Activated CD4-positive, alpha-beta T cell treated with anti-CD3 and anti-CD28 coated beads, Interleukin-2, amount 10 ng/mL, durations not matched to agents 24 days and 14 days (primary cell): ENCODE data around the gene NOTCH3. TPM values are rescaled to one million over a fixed set of nuclear protein-coding genes. Genes with fewer than 3 reads are reported as not detected.

Source experiments
- DNase-seq: peaks from one replicate; pipeline ENCODE4 v3.0.0; 2022
- H3K27ac Mint-ChIP-seq: one replicate; pipeline ENCODE4 v1.8.0; 2022; ENCODE audit warnings: mild to moderate bottlenecking, mixed read lengths
- H3K27me3 Mint-ChIP-seq: one replicate; pipeline ENCODE4 v1.8.0; 2022; ENCODE audit warnings: mixed read lengths
- H3K36me3 Mint-ChIP-seq: one replicate; pipeline ENCODE4 v1.8.0; 2022; ENCODE audit warnings: low read depth, mild to moderate bottlenecking, mixed read lengths
- H3K4me1 Mint-ChIP-seq: one replicate; pipeline ENCODE4 v1.8.0; 2021; ENCODE audit warnings: mixed read lengths
- H3K4me3 Mint-ChIP-seq: one replicate; pipeline ENCODE4 v1.8.0; 2022; ENCODE audit warnings: mild to moderate bottlenecking, moderate library complexity, mixed read lengths
- H3K9me3 Mint-ChIP-seq: one replicate; pipeline ENCODE4 v1.8.0; 2021; ENCODE audit warnings: mixed read lengths
- intact Hi-C: fragments of 100-400 bp; cut with micrococcal nuclease; formaldehyde crosslinking; loops from one replicate; pipeline ENCODE4 v1.15.1; 2023
- total RNA-seq: library from RNA; stranded (reverse); gene quantifications from 2 replicates; pipeline ENCODE4 v1.2.3, GENCODE V29; 2022

The NOTCH3 gene
- total RNA-seq, 1 donor from 2014 or later = not detected

DNA sequence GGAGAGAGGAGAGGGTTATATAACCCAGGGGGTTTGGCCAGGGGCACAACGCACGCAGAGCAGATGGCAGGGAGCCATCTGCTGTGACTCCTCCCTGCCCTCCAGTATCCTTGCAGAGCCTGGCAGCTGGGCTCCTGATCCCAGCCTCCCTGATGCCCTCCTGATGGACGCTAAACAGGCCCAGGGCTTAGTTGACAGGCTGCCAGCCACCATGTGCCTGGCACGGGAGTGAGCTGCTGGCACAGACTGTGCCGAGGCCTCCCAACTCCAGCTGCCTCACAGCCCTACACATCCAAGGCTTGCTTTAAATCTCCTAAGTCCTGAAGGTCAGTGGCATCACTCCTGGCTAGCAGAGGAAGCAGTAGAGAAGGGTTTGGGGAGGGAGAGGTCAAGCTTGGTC, 76.9 kb downstream of the NOTCH3 start:
- Mint-ChIP-seq H3K27me3 (no peaks in the 10 kb centered on the region), H3K36me3 (peaks cover 31% of the 10 kb centered on the region), H3K4me1 (peaks cover 21% of the 10 kb centered on the region), H3K4me3 (peak overlapping the region; percentile 92), H3K9me3 (no peaks in the 10 kb centered on the region), H3K27ac (peak overlapping the region; percentile 96)
- DNase-seq = peak; percentile 57
- intact Hi-C loops = loop anchor here (2.0 kb wide), 1 partner anchor 13 kb away; no protein-coding TSS in a partner anchor

DNA sequence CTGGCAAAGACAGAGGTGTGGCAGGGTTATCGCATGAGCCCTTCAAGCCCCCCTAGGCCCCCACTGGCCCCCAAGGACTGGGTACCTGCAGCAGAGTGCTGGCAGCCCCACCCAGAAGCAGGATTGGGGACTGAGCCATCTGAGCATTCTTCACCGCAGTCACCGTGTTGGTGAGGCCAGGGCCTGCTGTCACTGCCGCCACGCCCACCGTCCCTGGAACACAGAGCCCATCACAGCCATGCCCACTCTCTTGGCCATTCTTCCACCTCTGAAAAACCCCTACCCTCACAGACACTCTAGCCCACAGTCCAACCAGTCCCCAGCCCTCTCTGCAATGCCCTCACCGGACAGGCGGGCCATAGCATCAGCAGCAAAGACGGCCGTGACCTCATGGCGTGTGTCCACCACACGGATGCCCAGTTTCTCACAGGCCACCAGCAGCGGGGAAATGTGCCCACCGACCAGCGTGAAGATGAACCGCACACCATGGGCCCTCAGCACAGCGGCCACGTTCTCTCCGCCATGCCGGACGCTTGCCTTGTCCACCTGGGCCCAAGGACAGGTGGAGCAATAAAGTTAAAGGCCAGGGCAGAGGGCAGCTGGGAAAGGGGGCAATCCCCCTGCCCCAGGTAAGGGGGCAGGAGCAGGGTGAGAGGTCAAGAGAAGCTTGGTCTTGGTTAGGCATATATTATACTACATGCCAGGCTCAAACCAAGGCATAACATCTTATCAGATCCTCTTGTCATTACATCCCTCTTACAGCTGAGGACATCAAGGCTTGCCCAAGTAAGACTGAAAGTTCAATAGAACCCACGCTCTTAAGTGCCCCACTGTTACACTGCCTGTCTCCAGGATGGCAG, 77.5 kb downstream of the NOTCH3 start:
- Mint-ChIP-seq H3K4me1 (peaks cover 18% of the 10 kb centered on the region), H3K9me3 (no peaks in the 10 kb centered on the region), H3K4me3 (peak overlapping the region; percentile 92), H3K36me3 (peaks cover 37% of the 10 kb centered on the region), H3K27ac (peak overlapping the region; percentile 96), H3K27me3 (no peaks in the 10 kb centered on the region)
- intact Hi-C loops = no loop called here
- peak; percentile 56 for DNase-seq

DNA sequence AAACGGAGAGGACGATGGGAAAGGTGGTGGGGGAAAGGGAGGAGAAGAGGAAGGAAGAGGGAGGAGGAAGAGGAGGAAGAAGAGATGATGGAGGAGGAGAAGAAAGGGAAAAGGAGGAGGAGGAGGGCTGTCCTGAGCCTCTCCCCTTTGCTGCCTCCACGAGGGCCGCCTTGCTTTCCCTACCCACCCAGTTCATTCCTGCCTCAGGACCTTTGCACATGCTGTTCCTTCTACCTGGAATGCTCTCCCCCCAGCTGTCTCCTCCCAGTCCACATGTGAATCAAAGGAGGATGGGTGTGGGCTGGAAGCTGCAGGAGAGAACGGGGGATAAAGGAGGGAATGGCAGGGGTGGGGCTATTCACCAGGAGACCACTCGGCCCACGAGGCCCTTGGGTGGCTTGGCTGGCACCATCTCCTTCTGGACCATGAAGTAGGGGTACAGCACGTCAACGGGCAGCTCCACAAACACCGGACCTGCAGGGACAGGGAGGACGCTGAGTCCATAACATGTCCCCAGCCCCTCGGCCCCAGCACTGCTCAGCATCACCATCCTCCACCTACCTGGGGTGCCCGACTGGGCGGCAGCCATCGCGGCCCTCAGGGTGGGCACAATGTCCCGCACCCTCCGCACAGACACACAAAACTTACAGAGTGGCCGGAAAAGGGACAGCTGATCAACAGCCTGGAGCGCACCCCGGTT, 78.3 kb downstream of the NOTCH3 start:
- no peaks in the 10 kb centered on the region for H3K9me3 Mint-ChIP-seq
- peaks cover 14% of the 10 kb centered on the region for H3K4me1 Mint-ChIP-seq
- H3K4me3 Mint-ChIP-seq = no peak overlapping the region
- no peak overlapping the region for H3K27ac Mint-ChIP-seq
- H3K36me3 Mint-ChIP-seq = peaks cover 44% of the 10 kb centered on the region
- DNase-seq = no peak
- intact Hi-C loops = no loop called here
- no peaks in the 10 kb centered on the region for H3K27me3 Mint-ChIP-seq

DNA sequence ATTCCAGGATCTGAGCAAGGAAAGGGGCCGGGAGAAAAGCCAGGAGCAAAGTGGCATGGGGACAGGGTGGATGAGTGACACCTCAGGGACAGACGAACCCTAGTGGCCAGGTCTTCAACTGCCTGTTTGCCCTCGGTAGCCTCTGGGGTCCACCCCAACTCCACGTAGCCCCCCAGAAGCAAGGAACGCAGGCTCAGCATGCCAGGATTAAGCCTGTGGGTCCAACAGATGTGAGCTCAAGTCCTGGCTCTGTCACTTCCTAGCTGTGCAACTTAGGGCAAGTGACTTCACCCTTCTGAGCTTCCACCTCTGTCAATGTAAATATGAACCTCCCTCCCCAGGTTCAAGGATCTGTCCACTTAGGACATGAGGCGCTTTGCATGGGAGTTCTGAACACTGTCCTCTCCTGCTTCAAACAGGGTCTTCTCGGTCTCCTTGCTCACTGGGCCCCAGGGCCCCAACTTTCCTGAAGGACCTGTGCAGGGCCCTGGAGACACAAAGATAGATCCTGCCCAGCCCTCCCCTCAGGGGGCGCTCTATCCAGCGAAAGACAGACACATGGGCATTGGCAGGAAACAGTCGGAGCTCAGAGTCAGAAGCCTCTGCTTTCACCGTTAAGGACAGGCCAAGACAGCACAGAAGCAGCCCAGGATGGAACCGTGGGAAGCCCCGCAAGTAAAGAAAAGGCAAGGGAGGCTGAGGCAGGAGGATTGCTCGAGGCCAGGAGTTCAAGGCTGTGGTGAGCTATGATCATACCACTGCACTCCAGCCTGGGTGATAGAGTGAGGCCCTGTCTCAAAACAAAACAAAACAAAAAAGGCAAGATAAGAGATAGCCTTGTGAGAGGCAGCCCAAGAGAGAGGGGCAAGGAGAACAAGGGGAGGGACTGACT, 80.4 kb downstream of the NOTCH3 start:
- Mint-ChIP-seq H3K36me3 (peaks cover 54% of the 10 kb centered on the region), H3K4me3 (no peak overlapping the region), H3K27me3 (no peaks in the 10 kb centered on the region), H3K9me3 (no peaks in the 10 kb centered on the region), H3K4me1 (peaks cover 11% of the 10 kb centered on the region), H3K27ac (no peak overlapping the region)
- peak; percentile 55 for DNase-seq
- intact Hi-C loops = no loop called here

DNA sequence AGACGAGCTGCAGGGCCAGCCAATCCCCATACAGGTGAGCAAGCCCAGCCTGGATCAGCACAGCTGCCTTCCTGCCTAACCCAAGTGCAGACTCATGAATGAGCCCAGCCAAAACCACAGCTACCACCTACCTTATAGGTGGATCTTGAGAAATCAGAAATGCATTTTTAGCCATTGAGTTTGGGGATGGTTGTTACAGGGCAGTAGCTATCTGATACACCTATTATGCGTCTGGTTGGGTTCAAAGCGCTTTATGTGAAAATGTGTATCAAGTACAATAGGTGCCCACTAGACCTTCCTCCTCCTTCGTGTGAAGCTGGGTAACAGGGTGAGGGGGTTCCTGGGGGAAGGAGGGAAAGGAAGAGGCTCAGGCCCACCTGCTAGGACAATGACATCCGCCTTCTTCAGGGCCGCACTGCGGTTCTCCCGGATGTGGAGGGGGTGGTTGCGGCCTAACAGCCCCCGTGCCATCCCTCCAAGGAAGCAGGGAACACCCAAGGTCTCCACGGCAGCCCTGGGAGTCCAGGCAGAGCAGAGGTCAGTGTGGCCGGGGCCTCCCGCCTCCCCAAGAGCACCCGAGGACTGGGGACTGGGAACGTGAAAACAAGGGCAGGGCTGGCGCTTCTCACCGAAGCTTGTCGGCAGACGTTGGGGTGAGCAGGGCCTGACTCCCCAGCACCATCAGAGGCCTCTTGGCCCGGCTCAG, 81.9 kb downstream of the NOTCH3 start:
- no peak overlapping the region for H3K27ac Mint-ChIP-seq
- H3K9me3 Mint-ChIP-seq = no peaks in the 10 kb centered on the region
- peaks cover 4% of the 10 kb centered on the region for H3K4me1 Mint-ChIP-seq
- peaks cover 52% of the 10 kb centered on the region for H3K36me3 Mint-ChIP-seq
- intact Hi-C loops = no loop called here
- H3K27me3 Mint-ChIP-seq = no peaks in the 10 kb centered on the region
- no peak for DNase-seq
- no peak overlapping the region for H3K4me3 Mint-ChIP-seq

DNA sequence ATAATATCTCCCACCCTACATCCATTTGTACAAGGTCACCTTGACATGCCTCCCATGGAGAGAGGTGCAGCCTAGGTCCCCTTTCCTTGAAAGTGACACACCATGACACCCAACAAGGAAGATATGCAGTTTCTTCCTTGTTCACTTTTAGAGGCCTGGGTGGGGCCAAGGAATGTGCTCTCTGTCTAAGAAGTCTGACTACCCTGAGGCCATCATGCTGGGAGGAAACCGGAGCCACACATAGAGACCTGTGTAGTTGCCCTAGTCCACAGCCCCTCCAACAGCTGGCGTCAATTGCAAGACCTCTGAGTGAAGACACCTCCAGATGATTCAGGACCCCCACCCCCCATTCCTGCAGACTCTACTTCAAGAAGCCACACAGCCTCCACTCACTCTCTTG, 82.5 kb downstream of the NOTCH3 start:
- H3K4me1 Mint-ChIP-seq = no peaks in the 10 kb centered on the region
- intact Hi-C loops = no loop called here
- H3K27ac Mint-ChIP-seq = no peak overlapping the region
- H3K9me3 Mint-ChIP-seq = no peaks in the 10 kb centered on the region
- no peak overlapping the region for H3K4me3 Mint-ChIP-seq
- peaks cover 52% of the 10 kb centered on the region for H3K36me3 Mint-ChIP-seq
- no peak for DNase-seq
- no peaks in the 10 kb centered on the region for H3K27me3 Mint-ChIP-seq

DNA sequence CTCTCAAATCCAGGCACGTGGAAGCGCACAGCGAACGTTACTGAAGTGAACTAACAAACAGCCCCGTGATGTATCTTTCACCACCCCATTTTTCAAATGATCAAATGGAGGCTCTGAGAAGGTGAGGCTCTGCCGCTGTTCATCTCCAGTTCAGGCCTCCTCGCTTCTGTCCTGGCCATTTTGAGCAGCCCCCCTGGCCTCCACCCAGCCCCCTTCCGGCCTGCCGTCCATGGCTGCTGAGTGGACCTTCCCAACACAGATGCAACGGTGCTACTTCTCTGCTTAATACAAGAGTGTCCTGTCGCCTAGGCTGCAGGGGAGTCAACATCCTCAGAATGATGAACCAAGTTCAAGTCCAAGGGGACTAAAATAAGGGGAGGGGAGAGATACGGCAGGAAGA, 83.9 kb downstream of the NOTCH3 start:
- Mint-ChIP-seq H3K4me3 (no peak overlapping the region), H3K9me3 (no peaks in the 10 kb centered on the region), H3K4me1 (no peaks in the 10 kb centered on the region), H3K36me3 (peaks cover 47% of the 10 kb centered on the region), H3K27me3 (no peaks in the 10 kb centered on the region), H3K27ac (no peak overlapping the region)
- DNase-seq = no peak
- intact Hi-C loops = no loop called here

DNA sequence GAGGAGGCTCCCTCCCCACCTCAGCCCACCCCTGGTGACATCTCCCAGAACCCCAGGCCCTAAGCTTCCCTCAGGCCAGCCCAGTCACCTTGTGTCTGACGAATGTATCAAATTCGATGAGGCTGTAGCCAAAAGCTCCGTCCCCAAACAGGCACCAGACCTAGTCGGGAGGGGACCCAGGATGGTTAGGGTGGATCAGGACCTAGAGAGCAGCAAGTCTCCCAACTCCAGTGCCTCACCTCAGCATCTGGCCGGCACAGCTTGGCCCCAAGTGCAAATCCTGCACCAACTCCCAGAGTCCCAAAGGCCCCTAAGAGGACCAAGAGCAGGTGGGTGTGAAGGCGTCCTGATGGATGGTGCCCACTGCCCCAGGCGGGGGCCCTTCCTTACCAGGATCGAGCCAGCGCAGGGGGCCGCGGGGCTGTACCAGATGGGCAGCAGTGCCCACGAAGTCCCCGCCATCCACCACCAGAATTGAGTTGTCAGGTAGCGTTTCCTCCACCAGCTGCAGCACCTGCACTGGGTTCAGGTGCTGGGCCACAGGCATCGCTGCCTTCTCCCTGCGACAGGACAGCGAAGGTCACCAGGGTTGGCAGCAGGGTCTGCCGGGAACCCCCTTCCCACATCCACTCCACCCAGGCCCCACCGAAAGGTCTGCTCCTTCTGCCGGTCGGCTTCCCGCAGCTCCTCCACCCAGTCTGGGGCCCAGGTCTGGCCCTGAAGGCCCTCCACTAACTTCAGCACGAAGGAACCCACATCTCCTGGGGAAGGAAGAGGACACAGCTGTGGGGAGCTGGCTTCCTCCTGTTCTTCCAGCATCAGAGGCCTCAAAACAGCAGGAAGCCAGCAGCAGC, 84.8 kb downstream of the NOTCH3 start:
- intact Hi-C loops = no loop called here
- H3K4me3 Mint-ChIP-seq = no peak overlapping the region
- peaks cover 40% of the 10 kb centered on the region for H3K36me3 Mint-ChIP-seq

DNA sequence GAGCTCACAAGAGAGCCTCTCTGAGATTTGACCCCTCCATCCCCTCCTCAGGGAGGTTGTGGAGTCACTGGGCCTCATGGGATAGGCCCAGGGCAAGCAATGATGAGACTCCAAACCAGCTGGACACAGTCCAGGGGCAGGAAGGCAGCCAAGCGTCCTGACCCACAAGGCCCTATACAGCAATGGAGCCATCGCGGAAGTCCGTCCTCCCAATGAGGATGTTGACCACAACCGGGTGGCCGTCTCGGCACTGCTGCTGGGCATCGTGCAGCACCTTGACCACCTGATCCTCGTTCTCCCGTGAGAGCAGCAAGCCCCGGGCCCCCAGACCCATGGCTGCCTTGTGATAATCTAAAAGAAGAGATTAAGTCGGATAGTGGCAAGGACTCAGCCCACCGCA, 85.7 kb downstream of the NOTCH3 start:
- Mint-ChIP-seq H3K9me3 (no peaks in the 10 kb centered on the region), H3K4me1 (no peaks in the 10 kb centered on the region), H3K4me3 (no peak overlapping the region), H3K27me3 (no peaks in the 10 kb centered on the region), H3K27ac (no peak overlapping the region), H3K36me3 (peaks cover 34% of the 10 kb centered on the region)
- intact Hi-C loops = no loop called here
- DNase-seq = no peak

More for the DNA sequence above, 84.8 kb downstream of the NOTCH3 start:
- no peaks in the 10 kb centered on the region for H3K9me3 Mint-ChIP-seq
- no peaks in the 10 kb centered on the region for H3K27me3 Mint-ChIP-seq
- no peaks in the 10 kb centered on the region for H3K4me1 Mint-ChIP-seq
- DNase-seq = no peak
- H3K27ac Mint-ChIP-seq = no peak overlapping the region

DNA sequence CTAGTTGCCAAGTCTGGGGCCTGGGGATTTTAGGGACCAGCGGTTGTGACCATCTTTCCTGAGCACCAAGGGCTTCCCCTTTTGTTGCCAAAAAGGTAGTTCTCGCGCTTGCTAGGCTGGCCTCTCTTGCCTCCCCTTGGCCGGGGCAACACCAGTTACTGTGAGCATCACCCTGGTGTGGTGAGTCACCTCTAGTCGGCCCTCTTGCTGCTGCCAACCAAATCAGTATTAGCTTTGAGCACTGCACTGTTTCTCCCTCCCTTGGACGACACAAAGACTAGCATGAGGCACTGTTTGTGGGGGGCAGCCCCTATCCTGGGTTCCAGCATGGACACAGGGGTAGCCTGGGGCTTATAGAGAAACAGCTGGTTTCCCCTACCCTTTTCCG, 86.6 kb downstream of the NOTCH3 start:
- H3K27ac Mint-ChIP-seq = no peak overlapping the region

DNA sequence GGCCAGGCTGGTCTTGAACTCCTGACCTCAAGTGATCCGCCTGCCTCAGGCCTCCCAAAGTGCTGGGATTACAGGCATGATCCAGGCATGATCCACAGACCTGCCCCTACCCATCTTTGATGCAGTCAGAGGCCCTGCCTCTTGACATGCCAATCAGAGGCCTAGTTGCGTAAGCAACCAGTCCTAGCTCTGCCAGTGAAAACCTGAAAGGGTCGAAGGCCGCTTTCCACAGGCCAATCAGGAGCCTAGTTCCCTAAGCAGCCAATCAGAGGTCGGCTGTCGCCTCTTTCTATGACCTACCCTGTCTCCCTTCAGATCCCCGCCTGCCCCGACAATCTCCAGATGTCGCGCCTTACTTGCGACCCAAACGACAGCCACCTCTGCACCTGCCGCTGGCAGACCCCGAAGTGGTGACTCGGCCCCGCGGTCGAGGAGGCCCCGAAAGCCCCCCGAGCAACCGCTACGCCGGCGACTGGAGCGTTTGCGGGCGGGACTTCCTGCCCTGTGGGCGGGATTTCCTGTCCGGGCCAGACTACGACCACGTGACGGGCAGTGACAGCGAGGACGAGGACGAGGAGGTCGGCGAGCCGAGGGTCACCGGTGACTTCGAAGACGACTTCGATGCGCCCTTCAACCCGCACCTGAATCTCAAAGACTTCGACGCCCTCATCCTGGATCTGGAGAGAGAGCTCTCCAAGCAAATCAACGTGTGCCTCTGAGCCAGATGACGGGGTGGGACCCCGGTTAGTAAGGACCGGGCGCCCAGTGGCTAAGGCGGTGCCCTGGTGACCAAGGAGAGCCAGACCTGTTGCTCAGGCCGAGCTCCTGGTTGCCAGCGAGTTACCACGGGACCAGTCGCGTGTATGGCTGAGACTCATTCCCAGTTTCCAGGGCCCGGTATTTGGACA, 87.3 kb downstream of the NOTCH3 start:
- H3K27ac Mint-ChIP-seq = no peak overlapping the region

More for the DNA sequence above, 86.6 kb downstream of the NOTCH3 start:
- Mint-ChIP-seq H3K9me3 (no peaks in the 10 kb centered on the region), H3K36me3 (peaks cover 26% of the 10 kb centered on the region), H3K4me1 (no peaks in the 10 kb centered on the region), H3K27me3 (no peaks in the 10 kb centered on the region), H3K4me3 (no peak overlapping the region)
- no peak for DNase-seq
- intact Hi-C loops = no loop called here

DNA sequence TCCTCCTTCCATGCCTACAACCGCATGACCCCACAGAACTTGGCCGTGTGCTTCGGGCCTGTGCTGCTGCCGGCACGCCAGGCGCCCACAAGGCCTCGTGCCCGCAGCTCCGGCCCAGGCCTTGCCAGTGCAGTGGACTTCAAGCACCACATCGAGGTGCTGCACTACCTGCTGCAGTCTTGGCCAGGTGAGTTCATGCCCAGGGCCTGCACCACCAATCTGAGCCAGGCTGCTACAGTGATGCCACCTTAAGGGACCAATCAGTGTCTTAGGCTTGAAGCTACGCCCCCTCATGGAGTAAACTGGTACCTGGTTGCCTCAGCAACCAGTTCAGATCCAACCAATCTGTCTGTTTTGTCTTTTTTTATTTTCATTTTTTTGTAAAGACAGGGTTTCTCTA, 88.4 kb downstream of the NOTCH3 start:
- Mint-ChIP-seq H3K9me3 (no peaks in the 10 kb centered on the region), H3K36me3 (peaks cover 10% of the 10 kb centered on the region), H3K4me1 (peaks cover 6% of the 10 kb centered on the region), H3K27ac (peak overlapping the region; percentile 26), H3K4me3 (no peak overlapping the region), H3K27me3 (peaks cover 8% of the 10 kb centered on the region)
- no peak for DNase-seq
- intact Hi-C loops = no loop called here

More for the DNA sequence above, 87.3 kb downstream of the NOTCH3 start:
- Mint-ChIP-seq H3K4me3 (no peak overlapping the region), H3K36me3 (peaks cover 19% of the 10 kb centered on the region), H3K27me3 (peaks cover 2% of the 10 kb centered on the region), H3K4me1 (no peaks in the 10 kb centered on the region), H3K9me3 (no peaks in the 10 kb centered on the region)
- intact Hi-C loops = no loop called here
- DNase-seq = no peak
